ENCODE results near the gene SCN1A. TPM values are rescaled to one million over a fixed set of nuclear protein-coding genes. Genes with fewer than 3 reads are reported as not detected.

The SCN1A gene
- total and polyA plus RNA-seq, 2 of the 8 experiments (the other 6 are each of a cell fraction or from before 2014, with no cell fraction given): 0.18 to 1.9 TPM

- H3K14ac ChIP-seq (ENCODE audit: insufficient read length): no peak overlapping the region
- H3K9me3 ChIP-seq (ENCODE audit: insufficient read depth in 2 of 2, low read depth in 1 of 2, low read length in 1 of 2): no peaks in the 10 kb centered on the region
- H3K36me3 ChIP-seq (ENCODE audit: control insufficient read depth in 2 of 4, insufficient read depth in 4 of 4, low read length in 3 of 4): no peaks in the 10 kb centered on the region
- no peak for DNase-seq (ENCODE audit: low read depth in 1 of 2, low spot score in 2 of 2)
- peaks cover 0 to 4% (median 1%) of the 10 kb centered on the region in 4 experiments; a peak in 3 of 7 replicates for H3K4me1 ChIP-seq (replicated peaks in 1 of 4; ENCODE audit: control insufficient read depth in 3 of 4, insufficient read depth in 4 of 4, low read length in 3 of 4)
- no peaks in the 10 kb centered on the region for H3K23me2 ChIP-seq (ENCODE audit: low read depth, low read length)
- no peak overlapping the region for H3K4ac ChIP-seq (replicated peaks; ENCODE audit: insufficient read length, low read depth, low read length)
- H3K4me2 ChIP-seq (ENCODE audit: insufficient read depth in 1 of 2, low read depth in 2 of 2, low read length in 2 of 2): no peak overlapping the region
- WGBS, 2 experiments (ENCODE audit: extremely low coverage in 1 of 2, insufficient coverage in 1 of 2, insufficient read length in 1 of 2, insufficient replicate concordance in 2 of 2, low coverage in 1 of 2, low lambda C conversion rate in 2 of 2, missing lambda C conversion rate in 1 of 2): 83% methylated on average over 2 of the region's 2 CpGs; no CpG with 5 or more reads in 1 of the 2 experiments
- H3K27ac ChIP-seq (ENCODE audit: low read depth, low read length): no peak overlapping the region
- no peak overlapping the region for H2AK5ac ChIP-seq (ENCODE audit: low read depth, low read length)
- no peak overlapping the region for H2BK5ac ChIP-seq (ENCODE audit: low read depth, low read length)
- ChIA-PET POLR2A (ENCODE audit: partially characterized antibody) (no interaction called here), CTCF (ENCODE audit: partially characterized antibody) (interaction anchor here (1.1 to 1.9 kb wide), 3 partner anchors 20 to 33 kb away, joined by 4 to 8 read pairs (median 5); partner anchors contain the start of gene SCN1A)
- no peak overlapping the region for H2BK20ac ChIP-seq (ENCODE audit: low read length)
- H4K8ac ChIP-seq (ENCODE audit: extremely low read depth, insufficient read depth, low read length): no peak overlapping the region
- H2BK15ac ChIP-seq (ENCODE audit: low read length): no peak overlapping the region
- no peak overlapping the region for H2BK120ac ChIP-seq (replicated peaks; ENCODE audit: low read depth, low read length)
- H4K91ac ChIP-seq (replicated peaks; ENCODE audit: insufficient read length, low read length): no peak overlapping the region
- H3K79me2 ChIP-seq (ENCODE audit: control insufficient read depth in 1 of 2, insufficient read depth in 2 of 2, low read length in 2 of 2): no peaks in the 10 kb centered on the region
- no peak overlapping the region for H3K4me3 ChIP-seq (ENCODE audit: extremely low read depth in 1 of 4, insufficient read depth in 2 of 4, low read depth in 3 of 4, low read length in 4 of 4)
- no peak overlapping the region for H2AFZ ChIP-seq (ENCODE audit: low read length)
- no peaks in the 10 kb centered on the region for H3K79me1 ChIP-seq (ENCODE audit: low read depth, low read length)
- no peaks in the 10 kb centered on the region for H4K20me1 ChIP-seq (replicated peaks in 1 of 2; ENCODE audit: control insufficient read depth in 1 of 2, insufficient read depth in 2 of 2, low read length in 2 of 2)
- no peak overlapping the region for H3K18ac ChIP-seq (ENCODE audit: extremely low read depth, low read length)
- H2BK12ac ChIP-seq (ENCODE audit: low read depth, low read length): no peak overlapping the region
- no peak overlapping the region for H4K5ac ChIP-seq (ENCODE audit: insufficient read length, low read depth, low read length)
- no peak overlapping the region for H3K56ac ChIP-seq (replicated peaks; ENCODE audit: insufficient read length, low read depth, low read length)
- peaks cover 0 to 2% (median 0%) of the 10 kb centered on the region in 4 experiments; a peak in 1 of 7 replicates for H3K27me3 ChIP-seq (replicated peaks in 1 of 4; ENCODE audit: control insufficient read depth in 3 of 4, extremely low read depth in 1 of 4, insufficient read depth in 3 of 4, low read length in 3 of 4)
- no peak for FAIRE-seq
- H3K23ac ChIP-seq (ENCODE audit: insufficient read length): no peak overlapping the region
- H3K9ac ChIP-seq (replicated peaks in 1 of 4; ENCODE audit: extremely low read depth in 1 of 4, low read depth in 3 of 4, low read length in 3 of 4): no peak overlapping the region
- TF ChIP-seq NRF1 (IDR thresholded peaks at IDR 0.05; ENCODE audit: low read depth, low read length): no peak
- TF ChIP-seq POLR2AphosphoS5 (IDR thresholded peaks at IDR 0.05; ENCODE audit: low read depth, low read length): no peak
- TF ChIP-seq PHF8 (conservative IDR thresholded peaks at IDR 0.05; ENCODE audit: low read depth, low read length): no peak
- TF ChIP-seq TCF12 (IDR thresholded peaks at IDR 0.05; ENCODE audit: low read depth, low read length): no peak
- TF ChIP-seq BACH1 (IDR thresholded peaks at IDR 0.05; ENCODE audit: low read length): no peak
- TF ChIP-seq CEBPB (IDR thresholded peaks at IDR 0.05; ENCODE audit: low read depth, low read length): no peak
- TF ChIP-seq SIN3A (conservative IDR thresholded peaks at IDR 0.05 in 1 of 2, IDR thresholded peaks at IDR 0.05 in 1 of 2; ENCODE audit: low read depth in 1 of 2, low read length in 2 of 2): no peak
- TF ChIP-seq SP4 (IDR thresholded peaks at IDR 0.05; ENCODE audit: low read length): no peak
- no peak for TF ChIP-seq SUZ12 (IDR thresholded peaks at IDR 0.05; ENCODE audit: low read length)
- no peak for TF ChIP-seq BCL11A (IDR thresholded peaks at IDR 0.05; ENCODE audit: low read depth in 2 of 2, low read length in 2 of 2)
- TF ChIP-seq TAF1 (IDR thresholded peaks at IDR 0.05; ENCODE audit: low read depth, low read length): no peak
- TF ChIP-seq MAX (IDR thresholded peaks at IDR 0.05): no peak
- TF ChIP-seq YY1 (IDR thresholded peaks at IDR 0.05; ENCODE audit: low read depth, low read length): no peak
- TF ChIP-seq FOSL1 (IDR thresholded peaks at IDR 0.05; ENCODE audit: insufficient read depth, low read depth, low read length): no peak
- no peak for TF ChIP-seq RAD21 (IDR thresholded peaks at IDR 0.05 in 1 of 2, conservative IDR thresholded peaks at IDR 0.05 in 1 of 2; ENCODE audit: low read depth in 2 of 2, low read length in 2 of 2)
Measured at GRCh38 chr2:166147883-166148282, 20.1 kb upstream of the SCN1A start.
